Neutrophil (primary cell): ENCODE data around the gene N4BP2.

Source experiments
- H3K27ac ChIP-seq: fragments of 200-600 bp; sonication (generic); 2 replicates; pipeline ENCODE4 v1.5.1; 2016; ENCODE audit warnings: mild to moderate bottlenecking, moderate library complexity
- H3K27me3 ChIP-seq: fragments of 200-600 bp; sonication (generic); 2 replicates; pipeline ENCODE4 v1.6.0; 2016; ENCODE audit warnings: mild to moderate bottlenecking
- H3K36me3 ChIP-seq: fragments of 200-600 bp; sonication (generic); 2 replicates; pipeline ENCODE4 v1.5.1; 2017
- H3K4me1 ChIP-seq, 2 experiments: fragments of 200-600 bp in 1 of 2; sonication (generic) in 1 of 2; 1 replicate in 1 of 2; 2 replicates in 1 of 2; pipeline versions ENCODE4 v1.5.1 to v1.6.1; 2013 to 2016; ENCODE audit warnings: low read depth in 1 of 2, low read length in 1 of 2, mild to moderate bottlenecking in 1 of 2, moderate library complexity in 1 of 2; ENCODE audit not compliant: control insufficient read depth in 1 of 2, insufficient read depth in 1 of 2
- H3K4me3 ChIP-seq, 2 experiments: fragments of 200-600 bp in 1 of 2; sonication (generic) in 1 of 2; 1 replicate in 1 of 2; 2 replicates in 1 of 2; pipeline ENCODE4 v1.5.1; 2013 to 2016; ENCODE audit warnings: low read depth in 1 of 2, low read length in 1 of 2, mild to moderate bottlenecking in 1 of 2, moderate library complexity in 1 of 2
- H3K9me3 ChIP-seq: fragments of 200-600 bp; sonication (generic); 2 replicates; pipeline ENCODE4 v1.5.1; 2016
- TF ChIP-seq, protein P1 (sequence below): fragments of 200-600 bp; sonication (generic); IDR thresholded peaks from 2 replicates; pipeline ENCODE4 v1.5.1; 2016; ENCODE audit warnings: antibody characterized with exemption

The N4BP2 gene

DNA sequence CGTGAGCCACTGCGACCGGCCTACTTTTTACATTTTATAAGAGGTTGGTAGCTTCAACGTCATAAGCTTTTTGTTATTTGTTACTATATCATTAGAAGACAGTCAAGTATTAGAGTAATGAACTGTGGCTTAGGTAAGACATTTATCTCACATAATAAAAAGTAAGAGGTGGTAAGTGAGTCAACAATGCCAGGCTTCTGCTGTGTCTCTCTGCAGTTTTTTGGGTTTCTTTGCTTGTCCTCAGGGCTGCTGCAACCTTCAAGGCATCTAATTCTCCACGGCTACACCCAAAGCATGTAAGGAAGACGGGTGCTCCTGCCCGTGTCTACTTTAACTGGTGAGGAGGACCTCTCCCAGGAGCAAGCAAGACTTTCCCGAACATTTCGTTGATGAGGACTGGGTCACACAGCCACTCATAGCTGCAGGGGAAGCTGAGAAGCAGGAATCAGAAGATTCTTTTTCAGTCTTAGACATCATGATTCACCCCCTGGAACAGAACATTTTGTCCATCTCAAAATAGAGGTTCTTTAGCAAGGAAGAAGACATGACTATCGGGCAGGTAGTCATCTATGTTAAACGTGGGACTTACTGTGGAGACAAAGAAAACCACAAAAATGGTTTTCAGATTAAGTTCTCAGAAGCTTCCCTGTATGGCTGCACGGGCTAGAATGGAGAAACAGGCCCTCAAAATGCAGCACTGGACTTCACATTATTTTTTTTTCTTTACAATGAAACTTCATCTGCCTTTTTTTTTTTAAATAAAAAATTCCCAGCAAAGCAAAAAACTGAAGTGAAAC lies 127.2 kb downstream of the N4BP2 start:
- TF ChIP-seq, protein P1, sequence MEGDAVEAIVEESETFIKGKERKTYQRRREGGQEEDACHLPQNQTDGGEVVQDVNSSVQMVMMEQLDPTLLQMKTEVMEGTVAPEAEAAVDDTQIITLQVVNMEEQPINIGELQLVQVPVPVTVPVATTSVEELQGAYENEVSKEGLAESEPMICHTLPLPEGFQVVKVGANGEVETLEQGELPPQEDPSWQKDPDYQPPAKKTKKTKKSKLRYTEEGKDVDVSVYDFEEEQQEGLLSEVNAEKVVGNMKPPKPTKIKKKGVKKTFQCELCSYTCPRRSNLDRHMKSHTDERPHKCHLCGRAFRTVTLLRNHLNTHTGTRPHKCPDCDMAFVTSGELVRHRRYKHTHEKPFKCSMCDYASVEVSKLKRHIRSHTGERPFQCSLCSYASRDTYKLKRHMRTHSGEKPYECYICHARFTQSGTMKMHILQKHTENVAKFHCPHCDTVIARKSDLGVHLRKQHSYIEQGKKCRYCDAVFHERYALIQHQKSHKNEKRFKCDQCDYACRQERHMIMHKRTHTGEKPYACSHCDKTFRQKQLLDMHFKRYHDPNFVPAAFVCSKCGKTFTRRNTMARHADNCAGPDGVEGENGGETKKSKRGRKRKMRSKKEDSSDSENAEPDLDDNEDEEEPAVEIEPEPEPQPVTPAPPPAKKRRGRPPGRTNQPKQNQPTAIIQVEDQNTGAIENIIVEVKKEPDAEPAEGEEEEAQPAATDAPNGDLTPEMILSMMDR = no peak
- H3K27me3 ChIP-seq = no peaks in the 10 kb centered on the region
- no peak overlapping the region for H3K4me3 ChIP-seq
- H3K27ac ChIP-seq = no peak overlapping the region
- H3K9me3 ChIP-seq = no peaks in the 10 kb centered on the region
- no peaks in the 10 kb centered on the region for H3K36me3 ChIP-seq
- H3K4me1 ChIP-seq = no peaks in the 10 kb centered on the region

DNA sequence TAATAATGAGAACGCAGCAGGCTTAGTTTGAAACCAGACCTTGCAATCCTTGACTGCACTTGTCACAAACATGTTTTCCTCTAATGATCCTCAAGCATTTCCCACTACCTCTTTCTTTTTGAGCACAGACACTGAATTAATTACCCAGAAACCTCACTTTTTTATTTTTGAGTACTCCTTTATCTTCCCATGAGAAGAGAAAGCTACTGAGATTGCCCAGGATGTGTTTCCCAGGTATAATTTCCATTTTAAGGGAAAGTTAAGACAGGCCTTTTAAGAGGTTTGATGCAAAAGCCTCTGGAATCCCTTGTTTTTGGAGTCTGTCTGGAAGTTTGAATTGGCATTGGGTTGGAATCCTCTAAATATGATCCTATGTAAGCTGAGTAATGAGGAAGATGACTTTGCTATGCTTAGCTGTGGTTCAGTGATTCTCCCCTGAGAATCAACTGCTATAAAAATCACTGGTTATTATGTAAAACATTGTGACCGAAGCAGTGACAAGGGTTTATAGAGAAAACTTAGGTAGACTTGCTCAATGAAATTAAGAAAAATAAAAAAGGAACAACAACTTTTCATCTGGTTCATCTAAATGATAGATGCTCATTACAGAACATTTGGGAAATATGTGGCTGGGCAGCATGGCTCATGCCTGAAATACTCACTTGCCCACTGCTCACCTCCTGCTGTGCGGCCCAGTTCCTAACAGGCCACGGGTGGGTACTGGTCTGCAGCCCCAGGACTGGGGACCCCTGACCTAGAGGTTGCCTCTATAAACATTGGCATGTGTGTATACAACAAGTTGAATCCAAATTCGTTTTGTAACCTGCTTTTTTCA lies 129.4 kb downstream of the N4BP2 start:
- H3K36me3 ChIP-seq = no peaks in the 10 kb centered on the region
- TF ChIP-seq, protein P1 = no peak
- no peaks in the 10 kb centered on the region for H3K27me3 ChIP-seq
- no peak overlapping the region for H3K4me3 ChIP-seq
- H3K9me3 ChIP-seq = no peaks in the 10 kb centered on the region
- H3K27ac ChIP-seq = no peak overlapping the region
- no peaks in the 10 kb centered on the region for H3K4me1 ChIP-seq

DNA sequence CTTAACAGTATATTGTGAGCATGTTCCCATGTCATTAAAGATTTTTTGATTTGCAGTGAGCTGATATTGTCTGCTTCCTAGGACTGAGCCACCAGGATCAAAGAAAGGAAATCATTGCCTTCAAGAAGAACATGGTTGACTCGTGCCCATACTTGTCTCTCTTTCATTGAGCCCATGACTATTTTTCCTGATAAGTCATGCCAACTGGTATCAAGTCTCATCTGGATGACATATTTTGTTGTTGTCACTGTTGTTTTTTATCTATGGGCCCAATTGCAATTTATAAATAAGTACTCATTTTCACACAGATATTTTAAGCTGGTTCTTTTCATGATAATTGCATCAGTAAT lies 130.0 kb downstream of the N4BP2 start:
- TF ChIP-seq, protein P1 = no peak
- H3K4me1 ChIP-seq = no peaks in the 10 kb centered on the region
- H3K36me3 ChIP-seq = no peaks in the 10 kb centered on the region
- H3K27ac ChIP-seq = no peak overlapping the region
- H3K27me3 ChIP-seq = no peaks in the 10 kb centered on the region
- H3K4me3 ChIP-seq = no peak overlapping the region
- H3K9me3 ChIP-seq = no peaks in the 10 kb centered on the region

DNA sequence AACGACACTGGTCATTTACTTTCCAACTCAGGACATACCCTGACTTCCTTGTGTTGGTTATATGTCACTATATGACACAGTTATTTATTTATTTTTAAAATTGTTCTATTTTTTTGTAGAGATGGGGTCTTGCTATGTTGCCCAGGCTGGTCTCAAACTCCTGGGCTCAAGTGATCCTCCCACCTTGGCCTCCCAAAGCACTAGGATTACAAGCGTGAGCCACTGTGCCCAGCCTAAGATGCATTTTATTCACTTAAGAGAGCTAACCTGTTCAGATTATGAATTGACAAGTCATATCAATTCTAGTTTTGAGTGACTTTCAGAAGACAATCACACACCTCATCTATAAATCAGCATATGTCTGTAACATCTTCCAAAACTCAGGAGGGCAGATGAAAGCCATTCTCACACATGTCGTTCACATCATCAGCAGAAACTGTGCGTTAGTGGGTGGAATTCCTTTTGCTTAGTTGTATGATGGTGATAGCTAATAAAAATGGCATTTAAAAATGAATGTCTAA lies 130.8 kb downstream of the N4BP2 start:
- no peak overlapping the region for H3K4me3 ChIP-seq
- no peaks in the 10 kb centered on the region for H3K27me3 ChIP-seq
- no peaks in the 10 kb centered on the region for H3K4me1 ChIP-seq
- no peaks in the 10 kb centered on the region for H3K36me3 ChIP-seq
- no peak overlapping the region for H3K27ac ChIP-seq
- TF ChIP-seq, protein P1 = no peak
- H3K9me3 ChIP-seq = no peaks in the 10 kb centered on the region

DNA sequence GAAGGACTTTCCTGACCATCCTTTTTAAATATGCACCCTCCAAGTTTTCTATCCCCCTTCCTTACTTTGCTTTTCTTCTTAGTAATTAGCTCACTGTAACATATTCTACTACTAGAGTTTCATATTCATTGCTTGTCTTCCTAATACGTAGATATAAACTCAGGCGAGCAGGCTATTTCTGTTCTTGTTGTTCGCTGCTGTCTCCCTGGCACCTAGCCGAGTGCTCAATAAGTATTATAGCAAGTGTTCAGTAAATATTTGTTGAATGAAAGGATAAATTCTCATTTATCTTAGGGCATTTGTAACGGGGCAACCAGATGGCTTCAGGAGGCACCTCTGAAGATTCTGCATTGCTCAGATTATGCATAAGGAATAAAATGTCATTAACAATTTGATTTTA lies 133.4 kb downstream of the N4BP2 start:
- Histone ChIP-seq H3K4me3 (no peak overlapping the region), H3K27me3 (no peaks in the 10 kb centered on the region), H3K36me3 (no peaks in the 10 kb centered on the region), H3K27ac (no peak overlapping the region), H3K9me3 (no peaks in the 10 kb centered on the region), H3K4me1 (peaks cover 9 to 11% of the 10 kb centered on the region in 2 experiments)
- TF ChIP-seq, protein P1 = no peak
